MM.1S (cell line): ENCODE results near the gene TTC7B.

Experiments
- DNase-seq: peaks from one replicate; pipeline ENCODE4 v3.0.0-alpha.2; 2015
- H2AFZ ChIP-seq: fragments of 300-600 bp; sonication (generic); 2 replicates; pipeline ENCODE4 v1.6.0; 2016; ENCODE audit warnings: antibody characterized with exemption, low read length
- H3F3A ChIP-seq: fragments of 300-600 bp; sonication (generic); 2 replicates; pipeline ENCODE4 v1.6.1; 2016; ENCODE audit warnings: mild to moderate bottlenecking, antibody characterized with exemption, low read length, moderate library complexity, mixed read lengths; ENCODE audit not compliant: insufficient read depth
- H3K27ac ChIP-seq: fragments of 300-600 bp; sonication (generic); 2 replicates; pipeline ENCODE4 v1.5.1; 2016; ENCODE audit warnings: mild to moderate bottlenecking, low read length
- H3K27me3 ChIP-seq: fragments of 300-600 bp; sonication (generic); replicated peaks from 2 replicates; pipeline ENCODE4 v1.6.0; 2016; ENCODE audit warnings: low read length; ENCODE audit not compliant: insufficient read depth
- H3K36me3 ChIP-seq: fragments of 300-600 bp; sonication (generic); replicated peaks from 2 replicates; pipeline ENCODE4 v1.6.1; 2016; ENCODE audit warnings: mild to moderate bottlenecking, low read length, mixed read lengths; ENCODE audit not compliant: insufficient read depth
- H3K4me1 ChIP-seq: fragments of 300-600 bp; sonication (generic); 2 replicates; pipeline ENCODE4 v1.6.1; 2016; ENCODE audit warnings: low read length, mixed read lengths
- H3K4me2 ChIP-seq: fragments of 300-600 bp; sonication (generic); 2 replicates; pipeline ENCODE4 v1.6.0; 2016; ENCODE audit warnings: low read depth, low read length
- H3K4me3 ChIP-seq: fragments of 300-600 bp; sonication (generic); 2 replicates; pipeline ENCODE4 v1.5.1; 2016; ENCODE audit warnings: low read length, mixed read lengths
- H3K79me2 ChIP-seq: fragments of 300-600 bp; sonication (generic); 2 replicates; pipeline ENCODE4 v1.6.1; 2016; ENCODE audit warnings: mixed run types, low read length, mixed read lengths
- H3K9ac ChIP-seq: fragments of 300-600 bp; sonication (generic); 2 replicates; pipeline ENCODE4 v1.6.1; 2016; ENCODE audit warnings: low read length, mixed read lengths
- H3K9me2 ChIP-seq: fragments of 300-600 bp; sonication (generic); replicated peaks from 2 replicates; pipeline ENCODE4 v1.6.1; 2016; ENCODE audit warnings: mild to moderate bottlenecking, low read length, mixed read lengths; ENCODE audit not compliant: insufficient read depth
- H3K9me3 ChIP-seq: fragments of 300-600 bp; sonication (generic); replicated peaks from 2 replicates; pipeline ENCODE4 v1.6.1; 2016; ENCODE audit warnings: mild to moderate bottlenecking, low read length, mixed read lengths; ENCODE audit not compliant: insufficient read depth
- H4K20me1 ChIP-seq: fragments of 300-600 bp; sonication (generic); 2 replicates; pipeline ENCODE4 v1.6.1; 2016; ENCODE audit warnings: mild to moderate bottlenecking, low read length, moderate library complexity, mixed read lengths; ENCODE audit not compliant: insufficient read depth
- CTCF ChIP-seq: fragments of 300-600 bp; sonication (generic); IDR thresholded peaks from 2 replicates; pipeline ENCODE4 v1.5.1; 2016; ENCODE audit warnings: antibody characterized with exemption, low read length, mixed read lengths
- EZH2 ChIP-seq: fragments of 300-600 bp; sonication (generic); optimal IDR thresholded peaks from 2 replicates; pipeline ENCODE3; 2017; ENCODE audit warnings: low read depth, mild to moderate bottlenecking, antibody characterized with exemption, low read length, mixed read lengths
- EZH2phosphoT487 ChIP-seq: fragments of 300-600 bp; sonication (generic); IDR thresholded peaks from 2 replicates; pipeline ENCODE4 v1.6.1; 2018; ENCODE audit warnings: antibody characterized with exemption, low read length

TTC7B gene

DNA sequence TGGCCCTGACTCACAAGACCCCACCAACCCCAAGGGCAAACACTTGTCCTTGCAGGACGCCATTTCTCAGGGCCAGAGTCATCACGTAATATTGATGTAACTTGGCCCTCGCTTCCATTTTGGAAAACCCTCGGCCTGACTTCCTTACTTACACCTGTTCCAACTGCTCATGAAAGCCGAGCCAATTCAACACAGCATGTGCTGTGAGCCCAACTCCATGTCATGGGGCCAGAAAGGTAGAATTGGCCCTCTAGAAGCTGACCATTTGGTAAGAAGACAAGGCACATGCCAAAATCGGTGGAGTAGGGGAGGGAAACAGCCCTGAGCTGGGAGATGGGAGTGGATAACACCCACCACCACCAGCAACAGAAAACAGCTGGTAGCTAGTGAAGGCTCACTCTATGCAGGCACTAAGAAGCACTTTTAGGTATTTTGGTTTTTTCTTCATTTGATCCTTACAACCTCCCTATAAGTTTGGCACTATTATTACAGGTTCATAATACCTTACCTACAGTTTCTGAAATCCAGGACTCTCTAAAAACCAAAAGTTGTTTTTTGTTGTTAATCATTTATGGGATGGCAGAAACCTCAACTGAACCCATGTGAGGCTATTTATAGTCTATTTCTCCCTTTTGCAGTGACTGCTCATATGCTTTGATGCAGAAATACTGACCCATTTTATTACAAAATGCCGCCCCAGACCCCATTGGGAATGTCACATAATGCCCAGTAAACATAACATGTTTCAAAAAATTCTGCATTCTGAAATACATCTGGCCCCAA lies 6.5 kb downstream of the TTC7B start:
- Histone ChIP-seq H3K4me1 (peaks cover 15% of the 10 kb centered on the region), H3K9ac (no peak overlapping the region), H3F3A (no peaks in the 10 kb centered on the region), H3K79me2 (peaks cover 21% of the 10 kb centered on the region), H3K4me3 (no peak overlapping the region), H3K27me3 (no peaks in the 10 kb centered on the region), H4K20me1 (no peaks in the 10 kb centered on the region), H3K27ac (no peak overlapping the region), H2AFZ (no peak overlapping the region), H3K9me2 (no peaks in the 10 kb centered on the region), H3K36me3 (no peaks in the 10 kb centered on the region), H3K4me2 (no peak overlapping the region), H3K9me3 (no peaks in the 10 kb centered on the region)
- TF ChIP-seq EZH2phosphoT487 (no peak), EZH2 (no peak), CTCF (no peak)
- DNase-seq, result no peak

DNA sequence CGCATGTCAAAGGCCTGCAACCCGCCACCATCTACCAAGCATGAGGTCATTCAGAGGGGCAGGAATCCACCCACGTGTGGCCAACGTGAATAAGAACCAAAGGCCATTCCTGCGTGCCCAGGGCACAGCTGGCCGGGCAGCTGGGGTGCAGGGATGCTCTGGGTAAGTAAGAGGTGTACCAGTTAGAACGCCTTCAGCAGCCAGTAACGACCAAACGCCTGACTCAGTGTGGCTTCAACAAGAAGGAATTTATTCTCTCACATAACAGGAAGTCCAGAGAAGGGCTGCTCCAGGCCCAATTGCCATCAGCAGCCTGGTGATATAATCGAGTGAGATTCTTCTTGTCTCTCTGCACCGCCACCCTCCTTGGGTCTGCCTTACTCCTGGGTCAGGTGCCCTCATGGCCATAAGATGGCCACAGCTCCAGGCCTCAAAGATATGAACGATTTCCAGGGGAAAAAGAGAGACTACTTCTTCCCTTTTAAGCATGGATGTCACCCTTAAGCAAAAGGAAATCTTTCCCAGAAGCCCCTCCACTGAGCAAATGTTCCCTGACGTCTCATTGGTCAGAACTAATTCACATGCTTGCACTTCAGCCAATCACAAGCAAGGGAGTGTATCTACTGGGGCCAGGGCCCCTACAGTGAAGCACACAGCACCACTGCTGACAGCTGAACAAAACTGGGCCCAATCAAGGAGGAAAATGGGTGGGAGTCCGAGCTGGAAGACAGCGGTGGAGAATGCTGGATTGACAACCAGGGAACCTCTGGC lies 7.3 kb downstream of the TTC7B start:
- no peak overlapping the region for H2AFZ ChIP-seq
- H3K79me2 ChIP-seq, result peaks cover 17% of the 10 kb centered on the region
- no peaks in the 10 kb centered on the region for H3F3A ChIP-seq
- TF ChIP-seq EZH2 (no peak), EZH2phosphoT487 (no peak), CTCF (no peak)
- no peaks in the 10 kb centered on the region for H3K27me3 ChIP-seq
- H3K36me3 ChIP-seq, result no peaks in the 10 kb centered on the region
- no peak for DNase-seq
- no peak overlapping the region for H3K4me3 ChIP-seq
- no peaks in the 10 kb centered on the region for H3K9me2 ChIP-seq
- H3K9ac ChIP-seq, result no peak overlapping the region
- H3K9me3 ChIP-seq, result no peaks in the 10 kb centered on the region
- H3K4me1 ChIP-seq, result peaks cover 15% of the 10 kb centered on the region
- H3K4me2 ChIP-seq, result no peak overlapping the region; the same call in 1 of the 2 replicates
- no peaks in the 10 kb centered on the region for H4K20me1 ChIP-seq
- H3K27ac ChIP-seq, result no peak overlapping the region

DNA sequence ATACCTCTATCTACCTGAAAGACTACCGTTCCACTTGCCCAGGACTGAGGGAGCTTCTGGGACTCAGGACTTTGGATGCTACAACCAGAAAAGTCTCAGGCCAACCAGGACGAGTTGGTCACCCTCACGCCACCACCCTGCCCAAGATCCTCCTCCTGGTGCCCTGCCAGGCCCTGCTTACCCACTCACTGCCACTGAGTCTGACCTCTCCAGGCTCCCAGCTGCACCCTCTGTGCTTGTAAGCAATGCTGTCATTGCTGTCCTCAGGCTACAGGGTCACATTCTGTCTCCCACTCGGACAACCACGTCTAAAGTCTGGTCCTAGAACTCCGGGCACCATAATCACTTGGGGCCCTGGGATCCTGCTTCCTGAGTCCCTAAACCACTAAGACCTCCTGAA lies 9.2 kb downstream of the TTC7B start:
- Histone ChIP-seq H3K27me3 (no peaks in the 10 kb centered on the region), H3K4me2 (no peak overlapping the region), H3K27ac (no peak overlapping the region), H3K9me3 (no peaks in the 10 kb centered on the region), H3K36me3 (no peaks in the 10 kb centered on the region), H3K4me3 (no peak overlapping the region), H3F3A (no peaks in the 10 kb centered on the region), H3K9me2 (no peaks in the 10 kb centered on the region), H3K79me2 (peaks cover 17% of the 10 kb centered on the region), H2AFZ (no peak overlapping the region), H3K9ac (no peak overlapping the region), H3K4me1 (peaks cover 15% of the 10 kb centered on the region), H4K20me1 (no peaks in the 10 kb centered on the region)
- no peak for DNase-seq
- TF ChIP-seq EZH2phosphoT487, result no peak
- TF ChIP-seq EZH2, result no peak
- TF ChIP-seq CTCF, result no peak
